ENCODE data around the gene INTS14. TPM values are rescaled to one million over a fixed set of nuclear protein-coding genes. Genes with fewer than 3 reads are reported as not detected.

Gene INTS14
- total and polyA plus RNA-seq, 4 donors = 14.8 to 38.2 (median 28.8) TPM

- ATAC-seq (ENCODE audit: insufficient read depth, low FRiP score) (no peak), DNase-seq (no peak)
- H3K9ac ChIP-seq (ENCODE audit: insufficient read depth in 1 of 2, low read length in 2 of 2) = no peak overlapping the region
- peaks cover 0 to 8% (median 8%) of the 10 kb centered on the region in 5 donors for H3K4me1 ChIP-seq (ENCODE audit: control insufficient read depth in 5 of 5, insufficient read depth in 5 of 5, low read length in 5 of 5)
- H3K4me3 ChIP-seq = no peak overlapping the region
- no peak overlapping the region for H3K27ac ChIP-seq (ENCODE audit: low read depth in 1 of 2, low read length in 1 of 2)
- H3K36me3 ChIP-seq (ENCODE audit: control insufficient read depth in 4 of 4, insufficient read depth in 4 of 4, low read length in 4 of 4) = peaks cover 0 to 10% (median under 1%) of the 10 kb centered on the region in 4 donors
- H3K27me3 ChIP-seq (ENCODE audit: control insufficient read depth in 3 of 3, insufficient read depth in 3 of 3, low read length in 2 of 3) = no peaks in the 10 kb centered on the region
- TF ChIP-seq CTCF (IDR thresholded peaks at IDR 0.05; ENCODE audit: control extremely low read depth, extremely low read depth) = no peak
- WGBS, 2 donors = 95 to 98% methylated on average over 4 of the region's 4 CpGs
- no peaks in the 10 kb centered on the region for H3K9me3 ChIP-seq (ENCODE audit: control insufficient read depth in 4 of 4, insufficient read depth in 3 of 4, low read length in 3 of 4)
Observed at GRCh38 chr15:65646486-65646885, 35.6 kb upstream of the INTS14 start.

- Histone ChIP-seq H3K36me3 (ENCODE audit: control insufficient read depth in 4 of 4, insufficient read depth in 4 of 4, low read length in 4 of 4) (peaks cover 0 to 6% (median 0%) of the 10 kb centered on the region in 4 donors), H3K9me3 (ENCODE audit: control insufficient read depth in 4 of 4, insufficient read depth in 3 of 4, low read length in 3 of 4) (no peaks in the 10 kb centered on the region), H3K4me1 (ENCODE audit: control insufficient read depth in 5 of 5, insufficient read depth in 5 of 5, low read length in 5 of 5) (peaks cover 0 to 10% (median 8%) of the 10 kb centered on the region in 5 donors), H3K4me3 (no peak overlapping the region), H3K9ac (ENCODE audit: insufficient read depth in 1 of 2, low read length in 2 of 2) (no peak overlapping the region), H3K27ac (ENCODE audit: low read depth in 1 of 2, low read length in 1 of 2) (no peak overlapping the region), H3K27me3 (ENCODE audit: control insufficient read depth in 3 of 3, insufficient read depth in 3 of 3, low read length in 2 of 3) (no peaks in the 10 kb centered on the region)
- ATAC-seq (ENCODE audit: insufficient read depth, low FRiP score) (no peak), DNase-seq (no peak)
- no peak for TF ChIP-seq CTCF (IDR thresholded peaks at IDR 0.05; ENCODE audit: control extremely low read depth, extremely low read depth)
- WGBS, 2 donors = 92 to 94% methylated on average over 4 of the region's 4 CpGs
Observed at GRCh38 chr15:65645392-65645791, 34.5 kb upstream of the INTS14 start.

- Histone ChIP-seq H3K27ac (ENCODE audit: low read depth in 1 of 2, low read length in 1 of 2) (no peak overlapping the region), H3K4me1 (ENCODE audit: control insufficient read depth in 5 of 5, insufficient read depth in 5 of 5, low read length in 5 of 5) (peaks cover 0 to 10% (median 8%) of the 10 kb centered on the region in 5 donors), H3K9ac (ENCODE audit: insufficient read depth in 1 of 2, low read length in 2 of 2) (no peak overlapping the region), H3K4me3 (no peak overlapping the region), H3K36me3 (ENCODE audit: control insufficient read depth in 4 of 4, insufficient read depth in 4 of 4, low read length in 4 of 4) (peaks cover 0 to 5% (median 0%) of the 10 kb centered on the region in 4 donors), H3K9me3 (ENCODE audit: control insufficient read depth in 4 of 4, insufficient read depth in 3 of 4, low read length in 3 of 4) (no peaks in the 10 kb centered on the region), H3K27me3 (ENCODE audit: control insufficient read depth in 3 of 3, insufficient read depth in 3 of 3, low read length in 2 of 3) (no peaks in the 10 kb centered on the region)
- TF ChIP-seq CTCF (IDR thresholded peaks at IDR 0.05; ENCODE audit: control extremely low read depth, extremely low read depth) = no peak
- ATAC-seq (ENCODE audit: insufficient read depth, low FRiP score) = no peak
- WGBS, 2 donors = 94 to 98% methylated on average over 4 of the region's 4 CpGs
- no peak for DNase-seq
Observed at GRCh38 chr15:65644282-65644681, 33.4 kb upstream of the INTS14 start.

GRCh38 chr15:65642594-65642993 lies 31.7 kb upstream of the INTS14 start:
- WGBS, 2 donors = 72 to 84% methylated on average over 6 of the region's 6 CpGs
- Histone ChIP-seq H3K27me3 (ENCODE audit: control insufficient read depth in 3 of 3, insufficient read depth in 3 of 3, low read length in 2 of 3) (no peaks in the 10 kb centered on the region), H3K9me3 (ENCODE audit: control insufficient read depth in 4 of 4, insufficient read depth in 3 of 4, low read length in 3 of 4) (no peaks in the 10 kb centered on the region), H3K4me3 (no peak overlapping the region), H3K36me3 (ENCODE audit: control insufficient read depth in 4 of 4, insufficient read depth in 4 of 4, low read length in 4 of 4) (peaks cover 0 to 5% (median 0%) of the 10 kb centered on the region in 4 donors), H3K9ac (ENCODE audit: insufficient read depth in 1 of 2, low read length in 2 of 2) (no peak overlapping the region), H3K27ac (ENCODE audit: low read depth in 1 of 2, low read length in 1 of 2) (no peak overlapping the region), H3K4me1 (ENCODE audit: control insufficient read depth in 5 of 5, insufficient read depth in 5 of 5, low read length in 5 of 5) (peaks cover 0 to 17% (median 9%) of the 10 kb centered on the region in 5 donors)
- no peak for TF ChIP-seq CTCF (IDR thresholded peaks at IDR 0.05; ENCODE audit: control extremely low read depth, extremely low read depth)
- ATAC-seq (ENCODE audit: insufficient read depth, low FRiP score) = no peak
- DNase-seq = no peak

Measured in lung (tissue), 12 donors.